GM19240 (cell line): ENCODE results near the gene MYL7.

ENCODE experiments used
- DNase-seq: peaks from one replicate; pipeline ENCODE4 v3.0.0; 2011; ENCODE audit warnings: low spot score; ENCODE audit not compliant: insufficient read length

The MYL7 gene

GRCh38 chr7:44101966-44102845 is 38.9 kb downstream of the MYL7 start:
- DNase-seq: no peak

- no peak for DNase-seq
These were observed 39.7 kb downstream of the MYL7 start for GRCh38 chr7:44101303-44101965.

- DNase-seq: no peak
These were observed 40.5 kb downstream of the MYL7 start for GRCh38 chr7:44100458-44101302.

DNA sequence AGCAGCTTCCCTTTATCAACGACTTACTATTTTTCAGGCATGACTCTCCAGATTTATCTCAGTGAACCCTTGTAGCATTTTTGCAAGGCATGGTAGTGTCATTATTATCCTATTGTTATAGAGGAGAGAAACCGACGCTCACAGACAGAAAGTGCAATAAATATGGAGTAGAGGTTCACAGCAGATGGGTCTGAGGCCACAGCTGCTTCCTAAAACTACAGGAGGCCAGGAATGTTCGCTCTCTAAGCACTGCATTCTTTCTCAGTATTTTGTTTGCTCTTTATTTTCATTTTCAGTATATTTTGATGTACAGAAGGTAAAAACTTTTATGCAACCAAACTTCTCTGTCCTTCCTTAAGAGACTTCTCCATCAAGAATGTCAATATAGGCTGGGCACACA is 41.5 kb downstream of the MYL7 start:
- no peak for DNase-seq

DNA sequence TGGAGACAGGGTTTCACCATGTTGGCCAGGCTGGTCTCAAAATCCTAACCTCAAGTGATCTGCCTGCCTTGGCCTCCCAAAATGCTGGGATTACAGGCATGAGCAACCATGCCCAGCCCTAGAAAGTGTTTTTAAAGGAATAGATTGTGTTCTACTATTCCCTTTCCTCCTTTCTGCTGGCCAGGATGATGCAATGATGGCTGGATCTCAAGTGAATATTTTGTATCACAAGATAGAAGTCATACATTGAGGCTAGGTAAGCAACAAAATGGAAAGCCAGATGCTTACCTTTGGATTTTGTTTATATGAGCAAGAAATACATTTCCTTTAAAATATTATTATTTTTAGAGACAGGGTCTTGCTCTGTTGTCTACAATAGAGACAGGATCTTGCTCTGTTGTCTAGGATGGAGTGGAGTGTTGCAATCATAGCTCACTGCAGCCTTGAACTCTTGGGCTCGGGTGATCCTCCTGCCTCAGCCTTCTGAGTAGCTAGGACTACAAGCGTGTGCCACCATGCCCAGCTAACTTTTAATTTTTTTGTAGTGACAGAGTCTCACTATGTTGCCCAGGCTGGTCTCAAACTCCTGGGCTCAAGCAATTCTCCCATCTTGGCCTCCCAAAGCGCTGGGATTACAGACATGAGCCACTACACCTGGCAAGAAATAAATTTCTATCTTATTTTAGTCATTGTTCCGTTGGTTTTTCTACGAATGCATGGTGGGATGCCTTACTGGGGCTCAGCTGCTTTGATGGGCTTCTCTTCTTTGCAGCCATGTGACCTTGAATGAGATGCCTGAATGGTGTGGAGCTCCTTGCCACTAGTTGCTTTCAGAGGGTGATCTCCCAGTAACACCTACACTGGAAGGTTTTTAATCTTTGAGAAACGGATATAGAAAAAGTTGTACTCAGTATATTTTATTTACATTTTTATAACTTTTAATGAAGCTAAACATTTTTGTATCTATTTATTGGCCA is 42.8 kb downstream of the MYL7 start:
- DNase-seq: no peak

GRCh38 chr7:44097064-44097932 is 43.8 kb downstream of the MYL7 start:
- DNase-seq: no peak

DNA sequence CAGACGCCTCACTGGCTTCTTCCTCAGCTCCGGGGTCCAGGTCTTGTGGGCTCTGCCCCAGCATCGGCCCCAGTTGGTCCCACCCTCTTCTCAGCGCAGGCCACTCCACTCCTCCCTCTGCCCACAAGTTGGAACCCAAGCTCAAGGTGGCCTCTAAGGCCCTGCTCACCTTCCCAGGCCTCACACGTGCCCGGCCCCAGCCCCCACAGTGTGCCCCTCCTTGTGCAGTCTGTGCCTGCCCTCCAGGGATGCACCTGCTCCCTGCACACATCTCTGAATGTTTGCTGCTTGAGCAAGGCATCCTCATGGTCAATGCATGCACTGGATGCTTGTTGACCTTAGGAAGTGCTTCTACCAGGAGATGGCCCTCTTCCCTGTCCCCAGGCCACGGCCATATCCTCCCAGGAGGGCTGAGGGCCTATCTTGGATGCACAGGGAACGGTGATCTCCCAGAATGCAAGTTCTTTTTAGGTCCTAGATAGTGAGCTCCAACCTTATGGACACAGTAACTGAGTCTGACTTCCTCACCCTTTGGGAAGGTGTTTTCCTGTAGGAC is 44.7 kb downstream of the MYL7 start:
- no peak for DNase-seq

- no peak for DNase-seq
These were observed 45.4 kb downstream of the MYL7 start for GRCh38 chr7:44095781-44096180.

- no peak for DNase-seq
These were observed 46.1 kb downstream of the MYL7 start for GRCh38 chr7:44094883-44095592.

- no peak for DNase-seq
These were observed 46.8 kb downstream of the MYL7 start for GRCh38 chr7:44094365-44094764.

- no peak for DNase-seq
These were observed 48.0 kb downstream of the MYL7 start for GRCh38 chr7:44093102-44093641.
